ENCODE data around the gene SLC9A9. TPM values are rescaled to one million over a fixed set of nuclear protein-coding genes. Genes with fewer than 3 reads are reported as not detected.

Gene SLC9A9
- total RNA-seq, 1 donor from 2014 or later, result 20.4 TPM

GRCh38 chr3:143750841-143751240 is 97.4 kb downstream of the SLC9A9 start:
- no peaks in the 10 kb centered on the region for H3K36me3 ChIP-seq (ENCODE audit: control insufficient read depth in 3 of 3, insufficient read depth in 3 of 3, low read length in 3 of 3)
- H3K9me3 ChIP-seq (ENCODE audit: control insufficient read depth in 3 of 3, low read length in 3 of 3), result no peaks in the 10 kb centered on the region
- H3K9ac ChIP-seq (ENCODE audit: low read depth in 1 of 3, low read length in 3 of 3), result no peak overlapping the region
- H3K27me3 ChIP-seq (ENCODE audit: control insufficient read depth in 3 of 3, insufficient read depth in 3 of 3, low read length in 3 of 3), result no peaks in the 10 kb centered on the region
- no peak overlapping the region for H3K4me3 ChIP-seq (ENCODE audit: low read length in 3 of 3)
- no peak overlapping the region for H3K27ac ChIP-seq (ENCODE audit: low read depth, low read length)
- H3K4me1 ChIP-seq (ENCODE audit: control insufficient read depth in 3 of 3, insufficient read depth in 3 of 3, low read length in 3 of 3), result peaks cover 0 to 2% (median 0%) of the 10 kb centered on the region in 3 donors

GRCh38 chr3:143749926-143750325 is 98.3 kb downstream of the SLC9A9 start:
- H3K4me1 ChIP-seq (ENCODE audit: control insufficient read depth in 3 of 3, insufficient read depth in 3 of 3, low read length in 3 of 3), result peaks cover 0 to 2% (median 0%) of the 10 kb centered on the region in 3 donors
- H3K9me3 ChIP-seq (ENCODE audit: control insufficient read depth in 3 of 3, low read length in 3 of 3), result no peaks in the 10 kb centered on the region
- no peaks in the 10 kb centered on the region for H3K36me3 ChIP-seq (ENCODE audit: control insufficient read depth in 3 of 3, insufficient read depth in 3 of 3, low read length in 3 of 3)
- no peak overlapping the region for H3K27ac ChIP-seq (ENCODE audit: low read depth, low read length)
- no peak overlapping the region for H3K9ac ChIP-seq (ENCODE audit: low read depth in 1 of 3, low read length in 3 of 3)
- no peaks in the 10 kb centered on the region for H3K27me3 ChIP-seq (ENCODE audit: control insufficient read depth in 3 of 3, insufficient read depth in 3 of 3, low read length in 3 of 3)
- H3K4me3 ChIP-seq (ENCODE audit: low read length in 3 of 3), result no peak overlapping the region

DNA sequence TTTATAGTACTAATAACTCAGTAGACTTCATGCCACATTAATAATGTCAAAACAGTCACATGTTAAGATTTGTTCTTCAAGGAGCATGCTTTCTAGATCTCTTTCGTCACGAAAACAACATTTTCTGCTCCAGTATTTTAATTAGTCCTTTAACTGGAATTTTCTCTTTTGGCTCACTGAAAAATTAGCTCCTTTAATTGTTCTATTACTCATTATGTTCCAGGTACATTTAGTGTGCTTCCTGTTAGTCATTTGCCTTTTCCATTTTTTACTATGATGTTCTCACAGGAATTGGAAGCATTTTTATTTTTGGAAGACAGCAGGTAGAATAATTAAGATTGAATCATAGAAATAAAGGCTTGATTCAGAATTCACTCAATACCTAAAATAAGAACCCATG is 111.2 kb downstream of the SLC9A9 start:
- no peaks in the 10 kb centered on the region for H3K36me3 ChIP-seq (ENCODE audit: control insufficient read depth in 3 of 3, insufficient read depth in 3 of 3, low read length in 3 of 3)
- no peak overlapping the region for H3K9ac ChIP-seq (ENCODE audit: low read depth in 1 of 3, low read length in 3 of 3)
- no peaks in the 10 kb centered on the region for H3K27me3 ChIP-seq (ENCODE audit: control insufficient read depth in 3 of 3, insufficient read depth in 3 of 3, low read length in 3 of 3)
- H3K4me3 ChIP-seq (ENCODE audit: low read length in 3 of 3), result no peak overlapping the region
- no peak overlapping the region for H3K27ac ChIP-seq (ENCODE audit: low read depth, low read length)
- H3K4me1 ChIP-seq (ENCODE audit: control insufficient read depth in 3 of 3, insufficient read depth in 3 of 3, low read length in 3 of 3), result no peaks in the 10 kb centered on the region
- H3K9me3 ChIP-seq (ENCODE audit: control insufficient read depth in 3 of 3, low read length in 3 of 3), result no peaks in the 10 kb centered on the region

DNA sequence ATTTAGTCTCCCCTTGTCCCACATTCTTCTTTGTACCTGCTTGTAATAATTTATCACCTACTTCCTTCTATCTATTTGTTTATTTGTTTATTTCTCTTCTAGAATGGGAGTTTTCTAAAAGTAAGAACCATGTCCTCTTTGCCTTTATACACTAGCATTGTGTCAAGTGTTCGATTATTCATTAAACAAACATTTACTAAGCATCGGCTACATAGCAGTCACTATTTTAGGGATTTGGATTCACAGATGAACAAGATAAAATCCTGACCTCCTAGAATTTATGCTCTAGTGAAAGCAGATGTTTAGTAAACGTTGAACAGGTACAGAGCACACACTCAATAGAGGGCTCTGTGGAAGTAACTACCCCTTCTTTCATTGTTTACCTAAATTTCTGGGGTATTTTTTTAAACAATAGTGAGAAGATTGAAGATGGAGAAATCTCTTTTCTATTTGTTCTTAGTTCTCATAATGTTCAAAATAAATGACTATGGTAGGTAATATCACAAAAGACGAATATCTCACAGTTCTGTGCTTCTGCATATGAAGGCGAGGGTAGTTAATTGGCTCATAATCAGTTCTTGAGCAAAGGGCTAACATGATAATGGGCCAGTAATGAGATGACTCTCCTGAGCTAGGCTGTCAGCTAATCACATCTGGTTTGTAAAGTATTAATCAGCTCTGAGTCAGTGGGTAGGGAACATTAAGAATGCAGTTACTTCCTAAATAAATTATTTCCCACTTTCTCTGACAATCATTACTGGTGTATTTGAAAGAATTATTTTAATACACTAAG is 111.9 kb downstream of the SLC9A9 start:
- no peak overlapping the region for H3K27ac ChIP-seq (ENCODE audit: low read depth, low read length)
- no peaks in the 10 kb centered on the region for H3K4me1 ChIP-seq (ENCODE audit: control insufficient read depth in 3 of 3, insufficient read depth in 3 of 3, low read length in 3 of 3)
- H3K9me3 ChIP-seq (ENCODE audit: control insufficient read depth in 3 of 3, low read length in 3 of 3), result no peaks in the 10 kb centered on the region
- H3K27me3 ChIP-seq (ENCODE audit: control insufficient read depth in 3 of 3, insufficient read depth in 3 of 3, low read length in 3 of 3), result no peaks in the 10 kb centered on the region
- H3K36me3 ChIP-seq (ENCODE audit: control insufficient read depth in 3 of 3, insufficient read depth in 3 of 3, low read length in 3 of 3), result no peaks in the 10 kb centered on the region
- H3K9ac ChIP-seq (ENCODE audit: low read depth in 1 of 3, low read length in 3 of 3), result no peak overlapping the region
- H3K4me3 ChIP-seq (ENCODE audit: low read length in 3 of 3), result no peak overlapping the region

GRCh38 chr3:143731776-143732175 is 116.5 kb downstream of the SLC9A9 start:
- Histone ChIP-seq H3K27ac (ENCODE audit: low read depth, low read length) (no peak overlapping the region), H3K4me1 (ENCODE audit: control insufficient read depth in 3 of 3, insufficient read depth in 3 of 3, low read length in 3 of 3) (peaks cover 0 to 2% (median 0%) of the 10 kb centered on the region in 3 donors), H3K9me3 (ENCODE audit: control insufficient read depth in 3 of 3, low read length in 3 of 3) (no peaks in the 10 kb centered on the region), H3K27me3 (ENCODE audit: control insufficient read depth in 3 of 3, insufficient read depth in 3 of 3, low read length in 3 of 3) (no peaks in the 10 kb centered on the region), H3K9ac (ENCODE audit: low read depth in 1 of 3, low read length in 3 of 3) (no peak overlapping the region), H3K4me3 (ENCODE audit: low read length in 3 of 3) (no peak overlapping the region), H3K36me3 (ENCODE audit: control insufficient read depth in 3 of 3, insufficient read depth in 3 of 3, low read length in 3 of 3) (no peaks in the 10 kb centered on the region)

- Histone ChIP-seq H3K27ac (ENCODE audit: low read depth, low read length) (no peak overlapping the region), H3K4me1 (ENCODE audit: control insufficient read depth in 3 of 3, insufficient read depth in 3 of 3, low read length in 3 of 3) (peaks cover 0 to 2% (median 0%) of the 10 kb centered on the region in 3 donors), H3K9ac (ENCODE audit: low read depth in 1 of 3, low read length in 3 of 3) (no peak overlapping the region), H3K4me3 (ENCODE audit: low read length in 3 of 3) (no peak overlapping the region), H3K36me3 (ENCODE audit: control insufficient read depth in 3 of 3, insufficient read depth in 3 of 3, low read length in 3 of 3) (no peaks in the 10 kb centered on the region), H3K9me3 (ENCODE audit: control insufficient read depth in 3 of 3, low read length in 3 of 3) (no peaks in the 10 kb centered on the region), H3K27me3 (ENCODE audit: control insufficient read depth in 3 of 3, insufficient read depth in 3 of 3, low read length in 3 of 3) (no peaks in the 10 kb centered on the region)
These were observed 116.9 kb downstream of the SLC9A9 start for GRCh38 chr3:143731320-143731719.

- H3K36me3 ChIP-seq (ENCODE audit: control insufficient read depth in 3 of 3, insufficient read depth in 3 of 3, low read length in 3 of 3), result no peaks in the 10 kb centered on the region
- H3K27me3 ChIP-seq (ENCODE audit: control insufficient read depth in 3 of 3, insufficient read depth in 3 of 3, low read length in 3 of 3), result no peaks in the 10 kb centered on the region
- no peak overlapping the region for H3K4me3 ChIP-seq (ENCODE audit: low read length in 3 of 3)
- no peak overlapping the region for H3K9ac ChIP-seq (ENCODE audit: low read depth in 1 of 3, low read length in 3 of 3)
- H3K4me1 ChIP-seq (ENCODE audit: control insufficient read depth in 3 of 3, insufficient read depth in 3 of 3, low read length in 3 of 3), result peaks cover 0 to 2% (median 0%) of the 10 kb centered on the region in 3 donors
- no peaks in the 10 kb centered on the region for H3K9me3 ChIP-seq (ENCODE audit: control insufficient read depth in 3 of 3, low read length in 3 of 3)
- no peak overlapping the region for H3K27ac ChIP-seq (ENCODE audit: low read depth, low read length)
These were observed 120.9 kb downstream of the SLC9A9 start for GRCh38 chr3:143727391-143727790.

GRCh38 chr3:143726727-143727126 is 121.5 kb downstream of the SLC9A9 start:
- no peak overlapping the region for H3K27ac ChIP-seq (ENCODE audit: low read depth, low read length)
- H3K9ac ChIP-seq (ENCODE audit: low read depth in 1 of 3, low read length in 3 of 3), result no peak overlapping the region
- H3K4me1 ChIP-seq (ENCODE audit: control insufficient read depth in 3 of 3, insufficient read depth in 3 of 3, low read length in 3 of 3), result peaks cover 0 to 2% (median 0%) of the 10 kb centered on the region in 3 donors
- H3K4me3 ChIP-seq (ENCODE audit: low read length in 3 of 3), result no peak overlapping the region
- no peaks in the 10 kb centered on the region for H3K27me3 ChIP-seq (ENCODE audit: control insufficient read depth in 3 of 3, insufficient read depth in 3 of 3, low read length in 3 of 3)
- H3K36me3 ChIP-seq (ENCODE audit: control insufficient read depth in 3 of 3, insufficient read depth in 3 of 3, low read length in 3 of 3), result no peaks in the 10 kb centered on the region
- no peaks in the 10 kb centered on the region for H3K9me3 ChIP-seq (ENCODE audit: control insufficient read depth in 3 of 3, low read length in 3 of 3)

- Histone ChIP-seq H3K9ac (ENCODE audit: low read depth in 1 of 3, low read length in 3 of 3) (no peak overlapping the region), H3K4me1 (ENCODE audit: control insufficient read depth in 3 of 3, insufficient read depth in 3 of 3, low read length in 3 of 3) (no peaks in the 10 kb centered on the region), H3K27me3 (ENCODE audit: control insufficient read depth in 3 of 3, insufficient read depth in 3 of 3, low read length in 3 of 3) (no peaks in the 10 kb centered on the region), H3K4me3 (ENCODE audit: low read length in 3 of 3) (no peak overlapping the region), H3K9me3 (ENCODE audit: control insufficient read depth in 3 of 3, low read length in 3 of 3) (no peaks in the 10 kb centered on the region), H3K27ac (ENCODE audit: low read depth, low read length) (no peak overlapping the region), H3K36me3 (ENCODE audit: control insufficient read depth in 3 of 3, insufficient read depth in 3 of 3, low read length in 3 of 3) (no peaks in the 10 kb centered on the region)
These were observed 127.9 kb downstream of the SLC9A9 start for GRCh38 chr3:143720381-143720780.

DNA sequence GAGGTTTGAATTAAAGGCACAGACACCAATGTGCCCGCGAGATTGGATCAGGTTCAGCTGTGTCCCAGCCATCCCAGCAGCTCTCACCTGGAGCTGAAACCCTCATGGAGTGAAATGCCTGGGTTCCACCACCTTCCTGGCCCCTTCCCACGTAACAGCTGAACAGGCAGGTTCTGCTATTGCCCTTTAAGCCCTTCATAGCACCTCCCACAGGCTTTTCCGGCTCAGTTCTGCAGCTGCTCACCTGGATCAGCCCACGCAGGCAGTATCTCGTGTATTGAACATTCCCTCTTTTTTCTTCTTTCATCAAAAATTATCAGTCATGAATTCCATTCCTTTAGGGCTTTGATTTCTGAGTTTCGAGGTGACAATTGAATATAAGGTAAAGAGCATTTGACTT is 129.8 kb downstream of the SLC9A9 start:
- Histone ChIP-seq H3K9me3 (ENCODE audit: control insufficient read depth in 3 of 3, low read length in 3 of 3) (no peaks in the 10 kb centered on the region), H3K36me3 (ENCODE audit: control insufficient read depth in 3 of 3, insufficient read depth in 3 of 3, low read length in 3 of 3) (no peaks in the 10 kb centered on the region), H3K4me3 (ENCODE audit: low read length in 3 of 3) (no peak overlapping the region), H3K9ac (ENCODE audit: low read depth in 1 of 3, low read length in 3 of 3) (no peak overlapping the region), H3K27me3 (ENCODE audit: control insufficient read depth in 3 of 3, insufficient read depth in 3 of 3, low read length in 3 of 3) (no peaks in the 10 kb centered on the region), H3K27ac (ENCODE audit: low read depth, low read length) (no peak overlapping the region), H3K4me1 (ENCODE audit: control insufficient read depth in 3 of 3, insufficient read depth in 3 of 3, low read length in 3 of 3) (no peaks in the 10 kb centered on the region)
